H1 (cell line): ENCODE measurements around the gene OSBPL3. TPM values are rescaled to one million over a fixed set of nuclear protein-coding genes. Genes with fewer than 3 reads are reported as not detected.

Experiments used
- ASH2L ChIP-seq: fragments of 200-600, 300-600 bp; sonication (generic); IDR thresholded peaks from one replicate; pipeline ENCODE4 v1.7.1; 2017; ENCODE audit warnings: low read length
- BACH1 ChIP-seq: IDR thresholded peaks from 2 replicates; pipeline ENCODE4 v1.6.1; 2012; ENCODE audit warnings: low read length, improper control_type of control experiment
- CHD2 ChIP-seq: IDR thresholded peaks from 2 replicates; pipeline ENCODE4 v1.6.1; 2012; ENCODE audit warnings: low read length, improper control_type of control experiment
- E2F6 ChIP-seq: IDR thresholded peaks from 2 replicates; pipeline ENCODE4 v1.6.1; 2012; ENCODE audit warnings: inconsistent platforms
- FOSL1 ChIP-seq: IDR thresholded peaks from 2 replicates; pipeline ENCODE4 v1.6.1; 2011; ENCODE audit warnings: mild to moderate bottlenecking, low read depth, low read length, moderate library complexity; ENCODE audit not compliant: insufficient read depth
- KDM4A ChIP-seq: IDR thresholded peaks from one replicate; pipeline ENCODE4 v1.7.1; 2012; ENCODE audit warnings: low read depth, mild to moderate bottlenecking, moderate library complexity, low read length, inconsistent platforms; ENCODE audit not compliant: severe bottlenecking
- POLR2AphosphoS5 ChIP-seq: IDR thresholded peaks from 2 replicates; pipeline ENCODE4 v1.6.1; 2011; ENCODE audit warnings: low read depth, low read length
- RFX5 ChIP-seq: IDR thresholded peaks from 2 replicates; pipeline ENCODE4 v1.6.1; 2011; ENCODE audit warnings: low read depth, low read length, improper control_type of control experiment, borderline replicate concordance
- SRF ChIP-seq: IDR thresholded peaks from 2 replicates; pipeline ENCODE4 v1.6.1; 2011; ENCODE audit warnings: mild to moderate bottlenecking, low read depth, low read length, moderate library complexity
- TBP ChIP-seq: IDR thresholded peaks from 2 replicates; pipeline ENCODE4 v1.6.1; 2011; ENCODE audit warnings: low read depth, low read length, improper control_type of control experiment
- YY1 ChIP-seq: IDR thresholded peaks from 2 replicates; pipeline ENCODE4 v1.6.1; 2011; ENCODE audit warnings: low read depth, mild to moderate bottlenecking, low read length
- polyA plus RNA-seq, 7 experiments: library from polyadenylated mRNA; depleted of rRNA in 3 of 7; stranded (reverse) in 5 of 7; unstranded in 2 of 7; fragments of >200 nt in 5 of 7; fragments of 200-250 nt in 2 of 7; gene quantifications; 1 replicate in 5 of 7; 2 replicates in 1 of 7; 4 replicates in 1 of 7; pipeline versions ENCODE4 v1.2.1 to v1.2.3, GENCODE V29; 2011 to 2013; ENCODE audit warnings: missing spikeins in 2 of 7, mixed read lengths in 2 of 7
- total RNA-seq: library from RNA; stranded (reverse); fragmentation: NEBNext Ultra II Directional; extraction: Animal tissue kit (Norgen Biotek cat#: 25700); gene quantifications from 2 replicates; pipeline ENCODE4 v1.2.1, GENCODE V29; 2021
- TF ChIP-seq, protein P1 (sequence below): fragments of 300-600 bp; sonication (generic); IDR thresholded peaks from 2 replicates; pipeline ENCODE4 v1.7.1; 2012; ENCODE audit warnings: low read length, moderate library complexity, mild to moderate bottlenecking, inconsistent platforms; ENCODE audit not compliant: insufficient replicate concordance

Gene OSBPL3
- total and polyA plus RNA-seq, 2 of the 8 experiments (the other 6 are each of a cell fraction or from before 2014, with no cell fraction given): 2.8 to 13.9 TPM

DNA sequence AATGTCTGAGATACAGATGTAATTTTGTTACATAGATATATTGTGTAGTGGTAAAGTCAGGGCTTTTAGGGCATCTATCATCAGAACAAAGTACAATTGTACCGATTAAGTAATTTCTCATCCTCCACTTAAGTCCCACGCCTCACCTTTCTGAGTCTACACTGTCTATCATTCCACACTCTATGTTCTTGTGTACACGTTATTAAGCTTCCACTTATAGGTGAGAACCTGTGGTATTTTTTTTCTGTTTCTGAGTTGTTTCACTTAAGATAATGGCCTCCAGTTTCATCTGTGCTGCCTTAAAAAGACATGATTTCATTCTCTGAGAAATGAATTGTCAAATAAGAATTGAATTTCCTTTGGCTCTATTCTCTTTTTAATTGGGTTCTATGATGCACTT lies 15.5 kb upstream of the OSBPL3 start (continued):
- TF ChIP-seq, protein P1, sequence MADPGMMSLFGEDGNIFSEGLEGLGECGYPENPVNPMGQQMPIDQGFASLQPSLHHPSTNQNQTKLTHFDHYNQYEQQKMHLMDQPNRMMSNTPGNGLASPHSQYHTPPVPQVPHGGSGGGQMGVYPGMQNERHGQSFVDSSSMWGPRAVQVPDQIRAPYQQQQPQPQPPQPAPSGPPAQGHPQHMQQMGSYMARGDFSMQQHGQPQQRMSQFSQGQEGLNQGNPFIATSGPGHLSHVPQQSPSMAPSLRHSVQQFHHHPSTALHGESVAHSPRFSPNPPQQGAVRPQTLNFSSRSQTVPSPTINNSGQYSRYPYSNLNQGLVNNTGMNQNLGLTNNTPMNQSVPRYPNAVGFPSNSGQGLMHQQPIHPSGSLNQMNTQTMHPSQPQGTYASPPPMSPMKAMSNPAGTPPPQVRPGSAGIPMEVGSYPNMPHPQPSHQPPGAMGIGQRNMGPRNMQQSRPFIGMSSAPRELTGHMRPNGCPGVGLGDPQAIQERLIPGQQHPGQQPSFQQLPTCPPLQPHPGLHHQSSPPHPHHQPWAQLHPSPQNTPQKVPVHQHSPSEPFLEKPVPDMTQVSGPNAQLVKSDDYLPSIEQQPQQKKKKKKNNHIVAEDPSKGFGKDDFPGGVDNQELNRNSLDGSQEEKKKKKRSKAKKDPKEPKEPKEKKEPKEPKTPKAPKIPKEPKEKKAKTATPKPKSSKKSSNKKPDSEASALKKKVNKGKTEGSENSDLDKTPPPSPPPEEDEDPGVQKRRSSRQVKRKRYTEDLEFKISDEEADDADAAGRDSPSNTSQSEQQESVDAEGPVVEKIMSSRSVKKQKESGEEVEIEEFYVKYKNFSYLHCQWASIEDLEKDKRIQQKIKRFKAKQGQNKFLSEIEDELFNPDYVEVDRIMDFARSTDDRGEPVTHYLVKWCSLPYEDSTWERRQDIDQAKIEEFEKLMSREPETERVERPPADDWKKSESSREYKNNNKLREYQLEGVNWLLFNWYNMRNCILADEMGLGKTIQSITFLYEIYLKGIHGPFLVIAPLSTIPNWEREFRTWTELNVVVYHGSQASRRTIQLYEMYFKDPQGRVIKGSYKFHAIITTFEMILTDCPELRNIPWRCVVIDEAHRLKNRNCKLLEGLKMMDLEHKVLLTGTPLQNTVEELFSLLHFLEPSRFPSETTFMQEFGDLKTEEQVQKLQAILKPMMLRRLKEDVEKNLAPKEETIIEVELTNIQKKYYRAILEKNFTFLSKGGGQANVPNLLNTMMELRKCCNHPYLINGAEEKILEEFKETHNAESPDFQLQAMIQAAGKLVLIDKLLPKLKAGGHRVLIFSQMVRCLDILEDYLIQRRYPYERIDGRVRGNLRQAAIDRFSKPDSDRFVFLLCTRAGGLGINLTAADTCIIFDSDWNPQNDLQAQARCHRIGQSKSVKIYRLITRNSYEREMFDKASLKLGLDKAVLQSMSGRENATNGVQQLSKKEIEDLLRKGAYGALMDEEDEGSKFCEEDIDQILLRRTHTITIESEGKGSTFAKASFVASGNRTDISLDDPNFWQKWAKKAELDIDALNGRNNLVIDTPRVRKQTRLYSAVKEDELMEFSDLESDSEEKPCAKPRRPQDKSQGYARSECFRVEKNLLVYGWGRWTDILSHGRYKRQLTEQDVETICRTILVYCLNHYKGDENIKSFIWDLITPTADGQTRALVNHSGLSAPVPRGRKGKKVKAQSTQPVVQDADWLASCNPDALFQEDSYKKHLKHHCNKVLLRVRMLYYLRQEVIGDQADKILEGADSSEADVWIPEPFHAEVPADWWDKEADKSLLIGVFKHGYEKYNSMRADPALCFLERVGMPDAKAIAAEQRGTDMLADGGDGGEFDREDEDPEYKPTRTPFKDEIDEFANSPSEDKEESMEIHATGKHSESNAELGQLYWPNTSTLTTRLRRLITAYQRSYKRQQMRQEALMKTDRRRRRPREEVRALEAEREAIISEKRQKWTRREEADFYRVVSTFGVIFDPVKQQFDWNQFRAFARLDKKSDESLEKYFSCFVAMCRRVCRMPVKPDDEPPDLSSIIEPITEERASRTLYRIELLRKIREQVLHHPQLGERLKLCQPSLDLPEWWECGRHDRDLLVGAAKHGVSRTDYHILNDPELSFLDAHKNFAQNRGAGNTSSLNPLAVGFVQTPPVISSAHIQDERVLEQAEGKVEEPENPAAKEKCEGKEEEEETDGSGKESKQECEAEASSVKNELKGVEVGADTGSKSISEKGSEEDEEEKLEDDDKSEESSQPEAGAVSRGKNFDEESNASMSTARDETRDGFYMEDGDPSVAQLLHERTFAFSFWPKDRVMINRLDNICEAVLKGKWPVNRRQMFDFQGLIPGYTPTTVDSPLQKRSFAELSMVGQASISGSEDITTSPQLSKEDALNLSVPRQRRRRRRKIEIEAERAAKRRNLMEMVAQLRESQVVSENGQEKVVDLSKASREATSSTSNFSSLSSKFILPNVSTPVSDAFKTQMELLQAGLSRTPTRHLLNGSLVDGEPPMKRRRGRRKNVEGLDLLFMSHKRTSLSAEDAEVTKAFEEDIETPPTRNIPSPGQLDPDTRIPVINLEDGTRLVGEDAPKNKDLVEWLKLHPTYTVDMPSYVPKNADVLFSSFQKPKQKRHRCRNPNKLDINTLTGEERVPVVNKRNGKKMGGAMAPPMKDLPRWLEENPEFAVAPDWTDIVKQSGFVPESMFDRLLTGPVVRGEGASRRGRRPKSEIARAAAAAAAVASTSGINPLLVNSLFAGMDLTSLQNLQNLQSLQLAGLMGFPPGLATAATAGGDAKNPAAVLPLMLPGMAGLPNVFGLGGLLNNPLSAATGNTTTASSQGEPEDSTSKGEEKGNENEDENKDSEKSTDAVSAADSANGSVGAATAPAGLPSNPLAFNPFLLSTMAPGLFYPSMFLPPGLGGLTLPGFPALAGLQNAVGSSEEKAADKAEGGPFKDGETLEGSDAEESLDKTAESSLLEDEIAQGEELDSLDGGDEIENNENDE: no peak
- no peak for TF ChIP-seq CHD2
- no peak for TF ChIP-seq FOSL1
- TF ChIP-seq POLR2AphosphoS5: no peak
- TF ChIP-seq KDM4A: no peak
- TF ChIP-seq BACH1: no peak
- TF ChIP-seq YY1: no peak
- TF ChIP-seq TBP: no peak
- TF ChIP-seq ASH2L: no peak
- no peak for TF ChIP-seq SRF
- no peak for TF ChIP-seq E2F6
- no peak for TF ChIP-seq RFX5
